ENCODE measurements around the gene CFAP69.

GRCh38 chr7:90225181-90225580 is 19.8 kb upstream of the CFAP69 start:
- TF ChIP-seq POLR2A (IDR thresholded peaks at IDR 0.05; ENCODE audit: low read depth, low read length), result no peak
- TF ChIP-seq TCF12 (IDR thresholded peaks at IDR 0.05; ENCODE audit: low read depth, low read length), result no peak
- no peak for TF ChIP-seq NFYA (IDR thresholded peaks at IDR 0.05; ENCODE audit: borderline replicate concordance, low read depth, low read length)
- no peak for TF ChIP-seq SKIL (IDR thresholded peaks at IDR 0.05; ENCODE audit: low read depth, poor library complexity, severe bottlenecking)
- TF ChIP-seq CTCF (IDR thresholded peaks at IDR 0.05 in 2 of 3, conservative IDR thresholded peaks at IDR 0.05 in 1 of 3; ENCODE audit: control insufficient read depth in 2 of 3, extremely low read depth in 1 of 3, insufficient read depth in 1 of 3, low read depth in 3 of 3, low read length in 3 of 3), result no peak
- no peak for TF ChIP-seq TARDBP (IDR thresholded peaks at IDR 0.05; ENCODE audit: borderline replicate concordance)
- no peak for TF ChIP-seq NBN (IDR thresholded peaks at IDR 0.05)
- no peak for TF ChIP-seq EP300 (IDR thresholded peaks at IDR 0.05; ENCODE audit: borderline replicate concordance in 1 of 2, control insufficient read depth in 1 of 2, low read depth in 2 of 2, low read length in 2 of 2)
- TF ChIP-seq USF2 (IDR thresholded peaks at IDR 0.05; ENCODE audit: borderline replicate concordance, low read depth, low read length), result no peak
- TF ChIP-seq NFIC (IDR thresholded peaks at IDR 0.05; ENCODE audit: low read depth, low read length), result no peak
- no peak for TF ChIP-seq JUND (IDR thresholded peaks at IDR 0.05; ENCODE audit: low read depth, low read length)

Data from GM12878 (cell line).